Ascending aorta (tissue), 2 donors: ENCODE data around the gene ARRB1. TPM values are rescaled to one million over a fixed set of nuclear protein-coding genes. Genes with fewer than 3 reads are reported as not detected.

ENCODE experiments used
- DNase-seq, 2 donors: peaks; one replicate each; pipeline ENCODE4 v3.0.0-alpha.2; 2019; ENCODE audit warnings: low spot score in 2 of 2
- H3K27ac ChIP-seq, 2 donors: fragments of 200-600 bp; sonication (generic); one replicate each; pipeline ENCODE4 v1.5.1; 2016 to 2017; ENCODE audit warnings: mild to moderate bottlenecking in 1 of 2
- H3K27me3 ChIP-seq: fragments of 200-600 bp; sonication (generic); one replicate; pipeline ENCODE4 v1.5.1; 2017
- H3K36me3 ChIP-seq, 2 donors: fragments of 200-600 bp; sonication (generic); one replicate each; pipeline ENCODE4 v1.5.1; 2016
- H3K4me1 ChIP-seq, 2 donors: fragments of 200-600 bp; sonication (generic); one replicate each; pipeline ENCODE4 v1.5.1; 2016 to 2017; ENCODE audit warnings: mild to moderate bottlenecking in 1 of 2
- H3K4me3 ChIP-seq, 2 donors: fragments of 200-600 bp; sonication (generic); one replicate each; pipeline ENCODE4 v1.5.1; 2016 to 2017; ENCODE audit warnings: mild to moderate bottlenecking in 1 of 2
- H3K9me3 ChIP-seq, 2 donors: fragments of 200-600 bp; sonication (generic); one replicate each; pipeline ENCODE4 v1.5.1; 2016
- CTCF ChIP-seq, 3 experiments: fragments of 200-600 bp in 2 of 3; fragments of 450-650 bp in 1 of 3; sonication (generic) in 2 of 3; IDR thresholded peaks; one replicate each; pipeline ENCODE4 v1.5.1; 2016 to 2019; ENCODE audit warnings: antibody characterized with exemption in 3 of 3, mild to moderate bottlenecking in 1 of 3, moderate library complexity in 1 of 3
- intact Hi-C: fragments of 100-400 bp; cut with DNase I; formaldehyde crosslinking; loops from one replicate; pipeline ENCODE4 v1.15.1; 2023
- total RNA-seq: library from RNA; depleted of rRNA; stranded (reverse); fragments of >200 nt; gene quantifications from one replicate; pipeline ENCODE4 v1.1.0, GENCODE V29; 2016

The ARRB1 gene
- total RNA-seq, 1 donor from 2014 or later = 78.2 TPM

GRCh38 chr11:75289511-75289760 lies 62.0 kb downstream of the ARRB1 start:
- H3K4me3 ChIP-seq = no peak overlapping the region
- no peak for DNase-seq
- no peaks in the 10 kb centered on the region for H3K4me1 ChIP-seq
- intact Hi-C loops = loop anchor here (10.0 kb wide), 1 partner anchor 235 kb away; the partner anchor contains the start of gene GDPD5
- TF ChIP-seq CTCF (IDR thresholded peaks at IDR 0.05) = no peak
- no peaks in the 10 kb centered on the region for H3K36me3 ChIP-seq
- no peaks in the 10 kb centered on the region for H3K27me3 ChIP-seq
- no peak overlapping the region for H3K27ac ChIP-seq
- no peaks in the 10 kb centered on the region for H3K9me3 ChIP-seq

- intact Hi-C loops = loop anchor here (10.0 kb wide), 1 partner anchor 237 kb away; the partner anchor contains the start of gene GDPD5
- Histone ChIP-seq H3K4me3 (no peak overlapping the region), H3K9me3 (no peaks in the 10 kb centered on the region), H3K4me1 (no peaks in the 10 kb centered on the region), H3K27me3 (no peaks in the 10 kb centered on the region), H3K27ac (no peak overlapping the region), H3K36me3 (no peaks in the 10 kb centered on the region)
- DNase-seq = no peak
- TF ChIP-seq CTCF (IDR thresholded peaks at IDR 0.05) = no peak
Observed at GRCh38 chr11:75287579-75287978, 63.9 kb downstream of the ARRB1 start.

- no peak for DNase-seq
- H3K27me3 ChIP-seq = no peaks in the 10 kb centered on the region
- H3K27ac ChIP-seq = no peak overlapping the region
- H3K36me3 ChIP-seq = no peaks in the 10 kb centered on the region
- no peaks in the 10 kb centered on the region for H3K9me3 ChIP-seq
- TF ChIP-seq CTCF (IDR thresholded peaks at IDR 0.05) = no peak
- no peaks in the 10 kb centered on the region for H3K4me1 ChIP-seq
- intact Hi-C loops = loop anchor here (10.0 kb wide), 1 partner anchor 238 kb away; the partner anchor contains the start of gene GDPD5
- H3K4me3 ChIP-seq = no peak overlapping the region
Observed at GRCh38 chr11:75286826-75287465, 64.5 kb downstream of the ARRB1 start.

GRCh38 chr11:75285776-75286360 lies 65.6 kb downstream of the ARRB1 start:
- DNase-seq = no peak
- TF ChIP-seq CTCF (IDR thresholded peaks at IDR 0.05) = no peak
- Histone ChIP-seq H3K9me3 (no peaks in the 10 kb centered on the region), H3K36me3 (no peaks in the 10 kb centered on the region), H3K4me3 (no peak overlapping the region), H3K4me1 (no peaks in the 10 kb centered on the region), H3K27ac (no peak overlapping the region), H3K27me3 (no peaks in the 10 kb centered on the region)
- intact Hi-C loops = loop anchor here (10.0 kb wide), 1 partner anchor 239 kb away; the partner anchor contains the start of gene GDPD5

- DNase-seq = no peak
- H3K4me3 ChIP-seq = no peak overlapping the region
- no peak for TF ChIP-seq CTCF (IDR thresholded peaks at IDR 0.05)
- intact Hi-C loops = loop anchor here (10.0 kb wide), 1 partner anchor 241 kb away; the partner anchor contains the start of gene GDPD5
- no peaks in the 10 kb centered on the region for H3K9me3 ChIP-seq
- no peaks in the 10 kb centered on the region for H3K4me1 ChIP-seq
- H3K27ac ChIP-seq = no peak overlapping the region
- no peaks in the 10 kb centered on the region for H3K27me3 ChIP-seq
- peaks cover 0 to under 1% of the 10 kb centered on the region in 2 donors for H3K36me3 ChIP-seq
Observed at GRCh38 chr11:75283391-75283931, 68.0 kb downstream of the ARRB1 start.
